Spleen (tissue), 11 donors: Measurements from ENCODE around the gene SUSD3. TPM values are rescaled to one million over a fixed set of nuclear protein-coding genes. Genes with fewer than 3 reads are reported as not detected.
A peak's percentile ranks its signal among the peaks of the same experiment; 100 is the strongest.

Experiments used
- DNase-seq: peaks from one replicate; pipeline ENCODE4 v3.0.0-alpha.2; 2020
- H3K27ac ChIP-seq, 8 donors: fragments of 200-600 bp; sonication (generic) in 7 of 8; 1 replicate in 4 of 8; 2 replicates in 4 of 8; pipeline versions ENCODE4 v1.5.0 to v1.8.0; 2016 to 2021; ENCODE audit warnings: inconsistent platforms in 4 of 8, mild to moderate bottlenecking in 4 of 8, moderate library complexity in 1 of 8
- H3K27me3 ChIP-seq, 7 donors: fragments of 200-600 bp; sonication (generic) in 6 of 7; replicated peaks in 1 of 7; 1 replicate in 4 of 7; 2 replicates in 3 of 7; pipeline versions ENCODE4 v1.5.0 to v1.8.0; 2016 to 2021; ENCODE audit warnings: inconsistent platforms in 3 of 7, mild to moderate bottlenecking in 1 of 7
- H3K36me3 ChIP-seq, 6 donors: fragments of 200-600 bp; sonication (generic) in 5 of 6; 1 replicate in 4 of 6; 2 replicates in 2 of 6; pipeline versions ENCODE4 v1.5.0 to v1.8.0; 2016 to 2021; ENCODE audit warnings: inconsistent platforms in 2 of 6
- H3K4me1 ChIP-seq, 6 donors: fragments of 200-600 bp; sonication (generic) in 5 of 6; 1 replicate in 3 of 6; 2 replicates in 3 of 6; pipeline versions ENCODE4 v1.5.0 to v1.8.0; 2016 to 2021; ENCODE audit warnings: inconsistent platforms in 3 of 6
- H3K4me3 ChIP-seq, 8 donors: fragments of 200-600 bp; sonication (generic) in 7 of 8; 1 replicate in 4 of 8; 2 replicates in 4 of 8; pipeline versions ENCODE4 v1.5.0 to v1.8.0; 2016 to 2021; ENCODE audit warnings: inconsistent platforms in 4 of 8, mild to moderate bottlenecking in 4 of 8, moderate library complexity in 2 of 8
- H3K9me3 ChIP-seq, 8 donors: fragments of 200-600 bp; sonication (generic) in 7 of 8; 1 replicate in 4 of 8; 2 replicates in 4 of 8; pipeline versions ENCODE4 v1.5.0 to v1.8.0; 2016 to 2021; ENCODE audit warnings: inconsistent platforms in 4 of 8
- POLR2A ChIP-seq, 3 donors: fragments of 450-650 bp; IDR thresholded peaks; one replicate each; pipeline ENCODE4 v1.5.1; 2017; ENCODE audit warnings: antibody characterized with exemption in 3 of 3, mild to moderate bottlenecking in 1 of 3
- POLR2AphosphoS5 ChIP-seq, 3 donors: sonication (generic); formaldehyde crosslinking; IDR thresholded peaks; one replicate each; pipeline ENCODE4 v1.5.1; 2017; ENCODE audit warnings: antibody characterized with exemption in 3 of 3
- WGBS, 5 donors: extraction: QIAGEN DNeasy Blood & Tissue Kit in 3 of 5; methylation state at CpG; one replicate each; pipeline versions ENCODE4 v1.1.5 to v1.1.7; 2013 to 2018; 5-methylcytosine and 5-hydroxymethylcytosine counted together
- intact Hi-C: fragments of 100-400 bp; cut with DNase I; formaldehyde crosslinking; loops from one replicate; pipeline ENCODE4 v1.15.0; 2023; ENCODE audit warnings: low total_unique reads
- polyA plus RNA-seq, 3 donors: library from polyadenylated mRNA; stranded (reverse); fragments of 200-250 nt; gene quantifications; one replicate each; pipeline ENCODE4 v1.2.1, GENCODE V29; 2013
- total RNA-seq, 7 donors: library from RNA; depleted of rRNA in 3 of 7; stranded (reverse); fragments of >200 nt in 3 of 7; fragmentation: NEBNext Ultra II Directional in 4 of 7; extraction: Animal tissue kit (Norgen Biotek cat#: 25700) in 4 of 7; gene quantifications; one replicate each; pipeline versions ENCODE4 v1.1.0 to v1.2.1, GENCODE V29; 2016 to 2021
- TF ChIP-seq, protein P1 (sequence below), 11 experiments: fragments of 200-600 bp in 7 of 11; fragments of 450-650 bp in 4 of 11; sonication (generic) in 4 of 11; IDR thresholded peaks in 8 of 11; conservative IDR thresholded peaks in 3 of 11; 1 replicate in 7 of 11; 2 replicates in 4 of 11; pipeline versions ENCODE4 v1.4.0 to v1.8.0; 2016 to 2021; ENCODE audit warnings: antibody characterized with exemption in 11 of 11, inconsistent platforms in 4 of 11, mild to moderate bottlenecking in 1 of 11
- donor health status: healthy with polysubstance abuse.
- donor health status: DM: no; HTN: no; CAD: no; lungs with moderate emphysema.
- donor health status: DM: no; HTN: no; CAD: no.
- donor health status: Bipolar disorder and iron deficiency.
- donor health status: healthy.
- donor health status: DM: no; HTN: no; CAD: no.
- donor health status: DM: yes; HTN: yes; CAD: no.

SUSD3 gene
- total and polyA plus RNA-seq, 10 donors = 27.6 to 68.8 (median 48.3) TPM

GRCh38 chr9:93043122-93043521 lies 15.4 kb upstream of the SUSD3 start:
- 67 to 79% (median 72%) methylated on average over 6 of the region's 6 CpGs for WGBS, 5 donors
- no peak for DNase-seq
- no peaks in the 10 kb centered on the region for H3K27me3 ChIP-seq

DNA sequence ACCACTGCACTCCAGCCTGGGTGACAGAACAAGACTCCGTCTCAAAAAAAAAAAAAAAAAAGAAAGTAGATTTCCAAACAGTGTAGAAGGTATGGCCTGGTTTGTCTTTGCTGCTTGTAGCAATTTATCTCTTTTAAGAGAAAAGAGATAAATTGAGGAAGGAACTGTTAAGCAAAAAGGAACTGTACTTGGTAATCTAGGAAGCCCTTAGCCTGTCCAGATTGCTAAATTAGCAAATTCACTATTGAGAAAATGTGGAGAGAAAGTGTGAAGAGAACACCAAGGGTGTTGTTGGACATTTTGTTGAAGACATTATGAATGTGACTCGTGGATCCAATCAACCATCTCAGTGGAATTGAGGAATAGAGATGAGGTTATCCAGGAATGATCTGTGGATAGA lies 13.0 kb upstream of the SUSD3 start:
- H3K4me1 ChIP-seq = peaks cover 0 to 74% (median 10%) of the 10 kb centered on the region in 6 donors
- H3K4me3 ChIP-seq = no peak overlapping the region
- 49 to 78% (median 56%) methylated on average over 1 to 2 of the region's 2 CpGs for WGBS, 5 donors
- H3K36me3 ChIP-seq = no peaks in the 10 kb centered on the region
- TF ChIP-seq POLR2A (IDR thresholded peaks at IDR 0.05) = no peak
- TF ChIP-seq, protein P1, sequence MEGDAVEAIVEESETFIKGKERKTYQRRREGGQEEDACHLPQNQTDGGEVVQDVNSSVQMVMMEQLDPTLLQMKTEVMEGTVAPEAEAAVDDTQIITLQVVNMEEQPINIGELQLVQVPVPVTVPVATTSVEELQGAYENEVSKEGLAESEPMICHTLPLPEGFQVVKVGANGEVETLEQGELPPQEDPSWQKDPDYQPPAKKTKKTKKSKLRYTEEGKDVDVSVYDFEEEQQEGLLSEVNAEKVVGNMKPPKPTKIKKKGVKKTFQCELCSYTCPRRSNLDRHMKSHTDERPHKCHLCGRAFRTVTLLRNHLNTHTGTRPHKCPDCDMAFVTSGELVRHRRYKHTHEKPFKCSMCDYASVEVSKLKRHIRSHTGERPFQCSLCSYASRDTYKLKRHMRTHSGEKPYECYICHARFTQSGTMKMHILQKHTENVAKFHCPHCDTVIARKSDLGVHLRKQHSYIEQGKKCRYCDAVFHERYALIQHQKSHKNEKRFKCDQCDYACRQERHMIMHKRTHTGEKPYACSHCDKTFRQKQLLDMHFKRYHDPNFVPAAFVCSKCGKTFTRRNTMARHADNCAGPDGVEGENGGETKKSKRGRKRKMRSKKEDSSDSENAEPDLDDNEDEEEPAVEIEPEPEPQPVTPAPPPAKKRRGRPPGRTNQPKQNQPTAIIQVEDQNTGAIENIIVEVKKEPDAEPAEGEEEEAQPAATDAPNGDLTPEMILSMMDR (IDR thresholded peaks at IDR 0.05 in 8 of 11, conservative IDR thresholded peaks at IDR 0.05 in 3 of 11) = no peak
- no peak for TF ChIP-seq POLR2AphosphoS5 (IDR thresholded peaks at IDR 0.05)
- intact Hi-C loops = no loop called here
- peak overlapping the region in 6 of 8 donors; percentile 15 to 82 (median 76) for H3K27ac ChIP-seq
- DNase-seq = no peak
- no peaks in the 10 kb centered on the region for H3K9me3 ChIP-seq
- H3K27me3 ChIP-seq = no peaks in the 10 kb centered on the region

More at GRCh38 chr9:93043122-93043521, 15.4 kb upstream of the SUSD3 start:
- intact Hi-C loops = no loop called here
- Histone ChIP-seq H3K9me3 (no peaks in the 10 kb centered on the region), H3K27ac (peak overlapping the region in 6 of 8 donors; percentile 36 to 82 (median 66)), H3K36me3 (no peaks in the 10 kb centered on the region), H3K4me1 (peaks cover 0 to 80% (median 13%) of the 10 kb centered on the region in 6 donors), H3K4me3 (peak overlapping the region in 1 of 8 donors; percentile 30)
- TF ChIP-seq POLR2A (IDR thresholded peaks at IDR 0.05) (no peak), POLR2AphosphoS5 (IDR thresholded peaks at IDR 0.05) (peak in 1 of 3 donors; percentile 32)
- TF ChIP-seq, protein P1 (IDR thresholded peaks at IDR 0.05 in 8 of 11, conservative IDR thresholded peaks at IDR 0.05 in 3 of 11) = no peak

- TF ChIP-seq POLR2A (IDR thresholded peaks at IDR 0.05) (no peak), POLR2AphosphoS5 (IDR thresholded peaks at IDR 0.05) (no peak)
- TF ChIP-seq, protein P1 (IDR thresholded peaks at IDR 0.05 in 8 of 11, conservative IDR thresholded peaks at IDR 0.05 in 3 of 11) = no peak
These were observed 9.7 kb upstream of the SUSD3 start for GRCh38 chr9:93048566-93049448.

GRCh38 chr9:93049491-93049890 lies 9.0 kb upstream of the SUSD3 start:
- Histone ChIP-seq H3K9me3 (no peaks in the 10 kb centered on the region), H3K36me3 (no peaks in the 10 kb centered on the region), H3K27me3 (no peaks in the 10 kb centered on the region), H3K27ac (no peak overlapping the region), H3K4me3 (no peak overlapping the region), H3K4me1 (peaks cover 0 to 73% (median 29%) of the 10 kb centered on the region in 6 donors)
- no peak for DNase-seq
- 85 to 93% (median 90%) methylated on average over 4 of the region's 4 CpGs for WGBS, 5 donors
- intact Hi-C loops = no loop called here
- TF ChIP-seq POLR2AphosphoS5 (IDR thresholded peaks at IDR 0.05) (no peak), POLR2A (IDR thresholded peaks at IDR 0.05) (no peak)
- TF ChIP-seq, protein P1 (IDR thresholded peaks at IDR 0.05 in 8 of 11, conservative IDR thresholded peaks at IDR 0.05 in 3 of 11) = no peak

More at GRCh38 chr9:93048566-93049448, 9.7 kb upstream of the SUSD3 start:
- no peak for DNase-seq
- Histone ChIP-seq H3K36me3 (no peaks in the 10 kb centered on the region), H3K4me1 (peaks cover 4 to 73% (median 26%) of the 10 kb centered on the region in 6 donors), H3K4me3 (no peak overlapping the region), H3K9me3 (no peaks in the 10 kb centered on the region), H3K27me3 (no peaks in the 10 kb centered on the region), H3K27ac (no peak overlapping the region)
- intact Hi-C loops = no loop called here
- WGBS, 5 donors = 90 to 94% (median 93%) methylated on average over 8 of the region's 8 CpGs
